GM21528 (cell line): Measurements from ENCODE around the gene MAPRE2.

Source experiments
- ATAC-seq: cut with Tn5 transposase; IDR thresholded peaks from one replicate; pipeline ENCODE4 v1.9.1; 2021; ENCODE audit warnings: mild to moderate bottlenecking, moderate library complexity; ENCODE audit not compliant: unreplicated experiment, low FRiP score

Gene MAPRE2

GRCh38 chr18:35040988-35041814, at the start of gene MAPRE2:
Gene MAPRE2, plus strand, starts transcription at chr18:35041413. Its CDS starts 127 bp downstream, at chr18:35041540.
- peak; percentile 83 for ATAC-seq

- ATAC-seq = no peak
Measured at GRCh38 chr18:34991561-34991960, 49.7 kb upstream of the MAPRE2 start.

- no peak for ATAC-seq
Measured at GRCh38 chr18:34993289-34993688, 47.9 kb upstream of the MAPRE2 start.

- ATAC-seq = no peak
Measured at GRCh38 chr18:34995746-34996145, 45.5 kb upstream of the MAPRE2 start.

- ATAC-seq = no peak
Measured at GRCh38 chr18:34998661-34999060, 42.6 kb upstream of the MAPRE2 start.

GRCh38 chr18:34999756-35000289, 41.4 kb upstream of the MAPRE2 start:
- no peak for ATAC-seq

- no peak for ATAC-seq
Measured at GRCh38 chr18:35000457-35000856, 40.8 kb upstream of the MAPRE2 start.

GRCh38 chr18:35002120-35002519, 39.1 kb upstream of the MAPRE2 start:
- ATAC-seq = no peak

- ATAC-seq = peak; percentile 75
Measured at GRCh38 chr18:35005963-35006577, 35.1 kb upstream of the MAPRE2 start.

GRCh38 chr18:35010156-35010555, 31.1 kb upstream of the MAPRE2 start:
- ATAC-seq = no peak

GRCh38 chr18:35010993-35011392, 30.2 kb upstream of the MAPRE2 start:
- no peak for ATAC-seq

GRCh38 chr18:35019933-35020332, 21.3 kb upstream of the MAPRE2 start:
- ATAC-seq = no peak

- no peak for ATAC-seq
Measured at GRCh38 chr18:35022426-35023001, 18.7 kb upstream of the MAPRE2 start.

GRCh38 chr18:35024196-35024595, 17.0 kb upstream of the MAPRE2 start:
- no peak for ATAC-seq

GRCh38 chr18:35024965-35025364, 16.2 kb upstream of the MAPRE2 start:
- no peak for ATAC-seq

- no peak for ATAC-seq
Measured at GRCh38 chr18:35026407-35027061, 14.7 kb upstream of the MAPRE2 start.

GRCh38 chr18:35027206-35027605, 14.0 kb upstream of the MAPRE2 start:
- ATAC-seq = no peak

- ATAC-seq = no peak
Measured at GRCh38 chr18:35028536-35028935, 12.7 kb upstream of the MAPRE2 start.

GRCh38 chr18:35029103-35029502, 12.1 kb upstream of the MAPRE2 start:
- no peak for ATAC-seq

- ATAC-seq = peak; percentile 81
Measured at GRCh38 chr18:35029770-35030169, 11.4 kb upstream of the MAPRE2 start.
